NOMO-1 treated with dmso at 0.1 percent for 144 hours (cell line): Measurements from ENCODE around the gene FNIP2.
"Not testable (repeated sequence)": the region's sequence is repeated elsewhere in the genome, so short reads cannot be mapped to it uniquely, and the experiment has no call there.

Experiments
- DNase-seq: peaks from one replicate; lab custom pipeline; 2025; ENCODE audit not compliant: unreplicated experiment; lab: John Stamatoyannopoulos, UW

The FNIP2 gene

DNA sequence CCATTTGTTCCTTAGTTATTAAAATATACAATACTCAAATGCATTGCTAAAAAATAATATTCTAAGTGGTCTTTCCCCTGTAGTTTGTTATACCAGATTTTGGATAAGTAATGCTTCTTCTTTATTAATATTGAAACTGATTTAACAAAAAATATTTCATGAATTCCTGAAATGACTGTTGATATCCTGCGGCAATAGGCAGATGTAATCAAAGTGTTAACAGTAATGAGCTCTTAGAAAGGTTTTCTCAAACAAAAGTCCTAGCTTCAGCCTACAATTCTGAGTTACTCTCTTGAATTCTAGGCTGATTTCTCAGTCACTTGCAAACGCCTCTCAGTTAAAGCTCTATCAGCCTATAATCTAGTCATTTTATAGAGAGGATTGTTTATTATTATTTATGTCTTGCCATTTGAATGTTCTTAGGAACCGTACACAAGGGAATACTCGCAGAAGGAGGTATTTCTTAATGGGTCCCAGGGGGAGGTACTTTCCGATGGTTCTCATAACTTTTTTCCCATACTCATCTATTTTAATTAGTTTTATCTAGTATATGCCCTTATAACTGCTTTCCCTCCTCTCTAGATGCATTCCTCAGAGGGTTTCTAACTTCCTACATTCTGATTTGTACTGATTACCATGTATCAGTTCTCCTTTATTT lies 96.8 kb downstream of the FNIP2 start:
- no peak for DNase-seq

DNA sequence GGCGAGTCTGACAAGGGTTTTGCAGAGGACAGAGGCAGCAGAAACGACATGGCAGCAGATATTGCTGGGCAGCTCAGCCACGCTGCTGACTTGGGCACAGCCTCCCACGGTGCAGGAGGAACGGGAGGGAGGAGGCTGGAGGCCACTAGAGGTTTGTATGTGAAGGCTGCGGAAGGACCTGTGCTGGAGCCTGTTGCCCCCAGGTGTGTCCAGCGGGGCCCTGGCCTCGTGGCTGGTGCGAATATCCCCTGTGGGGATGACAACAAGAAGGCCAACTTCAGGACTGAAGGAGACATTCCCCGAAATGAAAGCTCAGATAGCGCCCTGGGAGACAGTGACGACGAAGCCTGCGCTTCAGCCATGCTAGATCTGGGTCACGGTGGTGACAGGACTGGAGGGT lies 100.2 kb downstream of the FNIP2 start:
- no peak for DNase-seq

DNA sequence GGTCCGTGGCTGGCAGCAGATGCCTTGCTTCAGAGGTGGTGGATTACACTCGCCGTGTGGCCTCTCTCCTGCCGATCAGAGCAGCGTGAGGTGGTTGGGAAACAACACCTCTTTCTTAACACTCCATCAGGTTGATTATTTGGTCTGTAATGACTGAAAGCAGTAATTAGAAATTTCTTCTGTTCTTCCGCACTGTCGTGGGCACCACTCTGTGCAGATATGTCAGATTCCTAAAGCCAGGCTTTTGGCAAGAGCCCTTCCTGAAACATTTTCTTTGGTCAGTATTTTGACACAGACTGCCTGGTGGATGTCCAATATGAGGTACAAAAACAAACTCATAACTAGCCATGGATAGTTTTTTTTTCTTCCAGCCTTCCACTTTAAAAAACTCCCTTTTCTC lies 100.9 kb downstream of the FNIP2 start:
- DNase-seq, result no peak

DNA sequence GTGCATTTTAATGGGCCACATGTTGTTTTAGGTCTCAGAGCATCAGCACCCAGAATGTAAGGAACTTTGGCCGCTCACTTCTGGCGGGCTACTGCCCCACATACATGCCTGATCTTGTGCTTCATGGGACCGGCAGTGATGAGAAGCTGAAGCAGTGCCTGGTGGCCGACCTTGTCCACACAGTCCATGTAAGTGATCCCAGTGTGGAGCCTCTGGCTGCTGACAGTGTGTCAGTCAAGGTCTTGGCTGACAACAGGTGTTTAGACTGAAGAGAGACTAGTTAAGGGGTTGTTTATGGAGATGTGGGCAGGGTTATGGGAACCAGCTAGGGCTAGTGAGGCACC lies 101.4 kb downstream of the FNIP2 start:
- DNase-seq, result no peak

DNA sequence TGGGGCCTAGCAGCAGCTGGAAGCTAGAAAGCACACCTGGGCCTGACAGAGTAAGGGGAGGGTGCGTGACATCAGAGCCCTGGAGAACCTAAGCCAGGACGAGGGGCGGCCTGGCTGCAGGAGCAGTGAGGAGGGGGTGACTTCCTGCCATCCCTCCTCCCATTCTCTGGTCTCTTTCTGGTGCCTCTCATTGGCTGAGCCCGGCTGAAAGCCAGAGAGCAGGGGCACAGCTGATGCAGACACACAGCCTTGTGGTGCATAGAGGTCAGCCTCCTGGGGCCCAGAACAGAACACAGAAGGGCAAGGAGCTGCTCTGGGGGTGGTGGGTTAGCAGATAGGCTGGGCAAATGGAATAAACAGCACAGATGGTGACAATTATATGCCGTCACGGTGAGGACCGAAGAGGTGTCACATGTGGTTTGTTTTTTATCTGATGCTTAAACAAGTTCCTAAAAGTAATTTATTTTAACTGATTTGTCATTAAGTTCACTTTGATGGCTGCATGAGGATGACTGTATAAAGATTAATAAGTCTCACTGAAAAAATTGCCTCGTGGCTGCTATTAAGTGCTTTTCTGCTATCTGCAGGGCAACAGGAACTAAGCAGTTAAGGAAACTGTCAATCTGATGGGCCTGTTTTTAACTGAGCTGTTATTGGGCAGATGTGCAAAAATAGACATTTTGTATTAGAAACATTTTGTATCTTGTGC lies 102.0 kb downstream of the FNIP2 start:
- no peak for DNase-seq

DNA sequence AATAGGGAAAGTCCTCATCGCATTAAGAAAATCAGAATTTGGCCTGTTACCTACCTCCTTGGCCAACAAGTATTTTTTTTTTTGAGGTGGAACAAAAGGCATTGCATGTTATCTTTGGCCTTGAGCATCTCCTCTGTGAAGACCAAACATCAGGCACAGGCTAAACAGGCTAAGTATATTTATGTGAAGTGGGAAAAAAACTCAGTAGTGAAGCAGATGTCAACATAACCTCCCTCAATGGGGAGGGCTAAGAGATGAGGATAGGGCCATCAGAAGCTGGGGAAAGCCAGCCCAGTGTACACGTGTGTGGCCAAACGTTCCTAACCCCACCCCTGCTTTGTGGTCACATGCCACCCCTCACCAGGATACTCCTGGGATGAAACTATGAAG lies 102.5 kb downstream of the FNIP2 start:
- no peak for DNase-seq

DNA sequence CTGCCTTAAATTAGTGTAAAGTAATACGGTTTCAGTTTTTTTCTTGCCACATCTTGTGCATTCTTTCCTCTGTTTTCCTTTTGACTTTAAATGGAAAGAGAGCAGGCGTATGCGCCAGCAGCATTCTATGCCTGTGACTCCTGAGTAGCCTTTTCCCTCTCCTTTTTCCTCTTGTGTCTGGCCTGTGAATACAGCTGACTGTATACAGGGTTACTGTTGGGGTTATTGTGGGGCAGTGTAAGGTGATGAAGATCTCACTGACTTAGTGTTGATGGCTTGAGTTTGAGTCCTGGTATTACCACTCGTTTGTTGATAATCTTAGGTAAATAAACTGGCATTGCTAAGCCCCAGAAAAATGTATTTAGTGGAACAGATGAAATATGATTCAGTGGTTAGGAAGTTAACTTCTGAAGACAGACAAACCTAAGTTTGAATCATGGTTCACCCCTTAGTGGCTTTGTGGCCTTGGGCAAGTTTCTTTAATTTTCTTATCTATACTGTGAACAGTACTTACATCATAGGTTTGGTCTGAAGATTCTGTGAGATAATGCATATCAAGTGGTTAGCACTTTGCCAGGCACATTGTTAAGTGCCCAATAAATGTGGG lies 105.1 kb downstream of the FNIP2 start:
- DNase-seq, result no peak

DNA sequence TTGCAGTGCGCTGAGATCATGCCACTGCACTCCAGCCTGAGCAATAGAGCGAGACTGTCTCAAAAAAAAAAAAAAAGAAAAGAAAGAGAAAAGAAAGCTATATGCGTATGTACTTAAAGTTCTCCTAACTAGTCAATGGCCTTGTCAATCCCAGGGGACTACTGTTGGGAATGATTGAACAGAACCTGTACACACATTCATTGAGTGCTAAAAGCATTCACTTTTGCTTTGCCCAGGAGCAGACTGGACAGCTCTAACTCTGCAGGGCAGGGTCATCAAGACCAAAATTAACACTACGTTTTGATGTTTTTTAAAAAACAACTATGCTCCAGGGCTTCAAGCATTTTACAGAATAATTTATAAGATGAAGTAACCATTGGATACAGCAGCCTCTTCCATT lies 106.2 kb downstream of the FNIP2 start:
- no peak for DNase-seq

DNA sequence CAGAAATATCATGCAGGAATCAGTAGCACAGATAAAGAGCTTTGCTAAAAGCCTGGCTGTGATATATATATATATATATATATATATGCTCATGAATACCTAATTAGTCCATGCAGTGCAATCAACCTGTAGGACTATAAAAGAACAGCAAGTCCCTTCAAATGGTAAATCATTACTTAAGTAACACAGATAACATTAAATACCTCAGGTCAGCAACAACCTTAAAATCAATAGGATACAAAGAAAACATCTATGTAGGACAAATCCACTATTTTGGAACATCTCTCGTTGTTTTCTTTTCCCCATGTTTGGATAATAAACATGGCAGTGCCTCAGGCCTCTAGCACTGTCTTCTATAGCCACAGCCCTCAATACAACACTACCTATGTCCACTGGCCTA lies 106.6 kb downstream of the FNIP2 start:
- DNase-seq, result no peak

DNA sequence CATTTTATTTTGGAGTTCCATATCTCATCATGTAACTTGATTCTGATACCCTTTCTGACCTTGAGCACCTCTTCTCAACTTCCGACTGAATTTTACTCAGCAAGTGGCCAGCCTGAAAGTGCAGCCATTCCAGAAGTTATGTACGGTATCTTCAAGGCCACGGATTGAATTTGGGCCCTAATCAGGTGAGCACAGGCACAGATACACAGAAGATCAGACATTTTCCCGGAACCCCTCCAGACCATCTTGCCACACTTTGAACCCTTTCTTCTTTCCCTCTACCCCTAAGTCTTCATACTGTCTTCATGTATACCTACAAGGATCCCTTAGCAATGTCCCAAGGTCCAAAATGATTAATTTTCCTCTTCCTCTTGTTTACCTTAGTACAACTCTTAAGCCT lies 108.2 kb downstream of the FNIP2 start:
- no peak for DNase-seq

DNA sequence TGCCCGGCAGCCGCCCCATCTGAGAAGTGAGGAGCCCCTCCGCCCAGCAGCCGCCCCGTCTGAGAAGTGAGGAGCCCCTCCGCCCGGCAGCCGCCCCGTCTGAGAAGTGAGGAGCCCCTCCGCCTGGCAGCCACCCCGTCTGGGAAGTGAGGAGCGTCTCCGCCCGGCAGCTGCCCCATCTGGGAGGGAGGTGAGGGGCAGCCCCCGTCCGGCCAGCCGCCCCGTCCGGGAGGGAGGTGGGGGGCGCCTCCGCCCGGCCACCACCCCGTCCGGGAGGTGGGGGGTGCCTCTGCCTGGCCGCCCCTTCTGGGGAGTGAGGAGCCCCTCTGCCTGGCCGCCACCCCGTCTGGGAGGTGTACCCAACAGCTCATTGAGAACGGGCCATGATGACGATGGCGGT lies 113.3 kb downstream of the FNIP2 start:
- DNase-seq, result not testable (repeated sequence)

DNA sequence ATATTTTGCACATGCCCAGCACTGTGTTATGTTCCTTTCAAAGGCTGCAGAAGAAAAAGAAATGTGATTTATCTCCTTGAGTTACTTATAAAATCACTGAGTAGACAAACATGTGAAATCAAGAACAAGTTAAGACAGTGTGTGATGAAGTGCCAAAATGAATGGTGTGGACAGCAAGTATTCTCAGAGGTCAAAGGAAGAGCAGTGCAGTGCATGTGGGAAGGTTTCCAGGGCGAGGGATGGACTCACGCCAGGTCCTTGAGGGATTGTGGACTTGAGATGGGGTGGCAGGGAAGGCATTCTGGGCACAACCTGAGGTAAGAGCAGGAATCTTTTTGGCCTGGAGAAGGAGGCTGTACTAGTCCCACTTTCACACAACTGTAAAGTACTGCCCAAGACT lies 115.5 kb downstream of the FNIP2 start:
- DNase-seq, result no peak

DNA sequence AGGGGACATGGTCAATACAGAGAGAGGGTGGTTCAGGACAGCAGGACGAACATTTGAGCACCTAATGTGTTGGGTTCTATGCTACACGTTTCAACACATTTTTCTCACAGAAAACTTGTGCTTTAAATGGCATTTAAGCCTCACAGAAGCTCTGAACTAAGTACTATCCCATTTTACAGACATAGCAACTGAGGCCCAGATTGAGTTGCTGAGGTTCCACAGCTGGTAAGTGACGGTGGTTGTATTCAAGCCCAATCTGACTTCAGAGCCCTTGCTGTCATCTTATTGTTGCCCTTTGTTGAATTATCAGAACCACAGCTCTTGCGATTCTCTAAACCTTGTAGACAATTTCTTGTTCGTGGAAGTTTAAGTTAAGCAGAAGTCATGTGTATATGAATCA lies 116.7 kb downstream of the FNIP2 start:
- no peak for DNase-seq

DNA sequence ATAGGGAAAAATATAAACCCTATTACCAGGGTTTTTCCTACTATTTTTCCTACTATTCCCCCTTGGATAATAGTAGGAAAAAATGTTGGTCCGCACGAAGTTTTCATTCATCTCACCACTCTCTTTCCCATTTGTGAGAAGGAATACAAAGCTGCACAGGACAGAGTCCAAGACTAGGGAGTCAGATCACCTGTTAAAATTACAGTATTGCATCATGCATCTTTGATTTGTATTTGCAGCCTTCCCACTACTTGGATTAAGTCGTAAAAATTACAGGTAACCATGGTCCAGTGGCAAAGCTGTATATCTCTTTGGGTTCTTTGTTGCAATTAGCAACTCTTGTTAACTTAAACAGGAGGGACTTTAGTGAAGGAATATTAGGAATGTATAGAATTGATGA lies 121.5 kb downstream of the FNIP2 start:
- DNase-seq, result no peak

DNA sequence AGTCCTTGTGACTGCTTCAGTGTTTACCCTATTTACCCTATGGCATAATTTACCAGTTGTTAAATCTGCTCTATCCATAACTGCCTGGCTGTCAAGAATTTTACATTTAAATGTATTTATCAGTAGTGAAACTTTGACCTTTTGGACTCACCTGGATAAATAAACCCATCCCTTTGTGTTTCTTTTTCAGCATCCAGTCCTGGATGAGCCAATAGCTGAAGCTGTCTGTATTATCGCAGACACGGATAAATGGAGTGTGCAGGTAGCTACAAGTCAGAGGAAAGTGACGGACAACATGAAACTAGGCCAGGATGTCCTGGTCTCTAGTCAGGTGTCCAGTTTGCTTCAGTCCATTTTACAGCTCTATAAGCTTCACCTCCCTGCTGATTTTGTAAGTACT lies 122.4 kb downstream of the FNIP2 start:
- DNase-seq, result no peak

DNA sequence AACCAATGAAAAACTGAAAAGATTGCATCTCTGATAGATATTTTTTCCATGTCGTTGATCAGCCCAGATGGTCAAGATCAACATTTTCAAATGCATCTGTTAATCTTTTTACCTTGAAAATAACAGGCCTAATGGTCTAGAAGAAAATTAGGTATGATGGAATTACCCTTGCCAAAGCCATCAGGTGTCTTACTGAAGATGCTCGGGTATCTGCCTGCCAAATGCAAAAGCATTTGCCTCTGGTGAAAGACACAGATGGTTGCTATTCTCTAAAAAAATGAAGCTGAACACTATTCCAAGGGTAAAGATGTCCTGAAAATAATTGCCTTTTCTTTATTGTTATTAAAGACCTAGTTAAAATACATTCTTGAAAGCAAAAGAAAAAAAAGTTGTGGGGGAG lies 126.0 kb downstream of the FNIP2 start:
- DNase-seq, result no peak

DNA sequence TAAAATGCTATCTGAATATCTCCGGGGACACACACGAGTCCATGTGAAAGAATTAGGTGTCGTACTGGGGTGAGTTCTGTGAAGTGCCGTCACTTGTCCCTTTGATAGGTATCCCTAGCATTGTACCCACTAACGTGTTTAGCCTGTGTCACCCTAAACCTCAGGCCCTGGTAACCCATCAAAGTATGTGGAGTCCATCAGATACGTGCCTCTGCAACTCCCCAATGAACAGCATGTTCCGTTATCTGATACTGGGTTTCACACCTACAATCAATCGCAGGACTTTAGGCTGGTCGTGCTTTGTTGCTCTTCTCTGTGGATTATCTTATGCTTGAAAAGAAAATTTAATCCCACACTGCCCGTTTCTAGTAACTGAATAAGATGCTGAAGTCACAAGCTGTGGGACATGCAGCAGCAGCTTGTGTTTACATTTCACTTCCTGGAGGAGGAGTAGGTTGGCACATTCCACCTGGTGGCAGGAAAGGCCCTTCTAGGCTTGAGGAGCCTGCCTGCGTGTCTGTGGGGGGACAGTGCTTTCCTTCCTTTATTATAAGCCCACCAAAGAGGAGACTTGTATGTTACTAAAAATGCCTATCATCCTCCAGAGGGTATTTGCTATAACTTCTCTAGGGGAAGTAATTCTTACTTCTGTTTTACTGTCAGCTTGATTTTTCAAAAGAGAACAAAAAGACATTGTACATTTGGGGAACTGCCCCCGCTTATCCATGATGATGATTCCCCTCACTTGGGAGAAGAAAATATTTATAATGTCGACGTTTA lies 127.2 kb downstream of the FNIP2 start:
- DNase-seq, result no peak

DNA sequence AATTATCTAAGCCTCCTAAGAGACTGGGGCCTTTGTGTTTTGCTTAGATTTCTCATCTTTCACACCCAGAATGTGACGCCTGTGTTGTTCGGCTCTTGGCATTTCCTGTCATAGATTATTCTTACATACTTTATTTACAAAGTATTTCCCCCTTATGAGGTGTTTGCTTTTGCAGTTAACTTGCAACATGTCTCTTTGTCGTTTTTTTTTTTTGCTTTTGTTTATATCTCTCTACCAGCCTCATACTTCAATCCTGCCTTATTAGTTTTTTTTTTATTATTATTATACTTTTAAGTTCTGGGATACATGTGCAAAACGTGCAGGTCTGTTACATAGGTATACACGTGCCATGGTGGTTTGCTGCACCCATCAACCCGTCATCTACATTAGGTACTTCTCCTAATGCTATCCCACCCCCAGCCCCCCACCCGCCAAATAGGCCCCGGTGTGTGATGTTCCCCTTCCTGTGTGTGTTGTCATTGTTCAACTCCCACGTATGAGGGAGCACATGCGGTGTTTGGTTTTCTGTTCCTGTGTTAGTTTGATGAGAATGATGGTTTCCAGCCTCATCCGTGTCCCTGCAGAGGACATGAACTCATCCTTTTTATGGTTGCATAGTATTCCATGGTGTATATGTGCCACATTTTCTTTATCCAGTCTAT lies 127.9 kb downstream of the FNIP2 start:
- not testable (repeated sequence) for DNase-seq

DNA sequence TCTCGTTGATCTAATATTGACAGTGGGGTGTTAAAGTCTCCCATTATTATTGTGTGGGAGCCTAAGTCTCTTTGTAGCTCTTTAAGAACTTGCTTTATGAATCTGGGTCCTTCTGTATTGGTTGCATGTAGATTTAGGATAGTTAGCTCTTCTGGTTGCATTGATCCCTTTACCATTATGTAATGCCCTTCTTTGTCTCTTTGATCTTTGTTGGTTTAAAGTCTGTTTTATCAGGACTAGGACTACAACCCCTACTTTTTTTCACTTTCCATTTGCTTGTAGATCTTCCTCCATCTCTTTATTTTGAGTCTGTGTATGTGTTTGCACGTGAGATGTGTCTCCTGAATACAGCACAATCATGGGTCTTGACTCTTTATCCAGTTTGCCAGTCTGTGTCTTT lies 131.6 kb downstream of the FNIP2 start:
- not testable (repeated sequence) for DNase-seq

DNA sequence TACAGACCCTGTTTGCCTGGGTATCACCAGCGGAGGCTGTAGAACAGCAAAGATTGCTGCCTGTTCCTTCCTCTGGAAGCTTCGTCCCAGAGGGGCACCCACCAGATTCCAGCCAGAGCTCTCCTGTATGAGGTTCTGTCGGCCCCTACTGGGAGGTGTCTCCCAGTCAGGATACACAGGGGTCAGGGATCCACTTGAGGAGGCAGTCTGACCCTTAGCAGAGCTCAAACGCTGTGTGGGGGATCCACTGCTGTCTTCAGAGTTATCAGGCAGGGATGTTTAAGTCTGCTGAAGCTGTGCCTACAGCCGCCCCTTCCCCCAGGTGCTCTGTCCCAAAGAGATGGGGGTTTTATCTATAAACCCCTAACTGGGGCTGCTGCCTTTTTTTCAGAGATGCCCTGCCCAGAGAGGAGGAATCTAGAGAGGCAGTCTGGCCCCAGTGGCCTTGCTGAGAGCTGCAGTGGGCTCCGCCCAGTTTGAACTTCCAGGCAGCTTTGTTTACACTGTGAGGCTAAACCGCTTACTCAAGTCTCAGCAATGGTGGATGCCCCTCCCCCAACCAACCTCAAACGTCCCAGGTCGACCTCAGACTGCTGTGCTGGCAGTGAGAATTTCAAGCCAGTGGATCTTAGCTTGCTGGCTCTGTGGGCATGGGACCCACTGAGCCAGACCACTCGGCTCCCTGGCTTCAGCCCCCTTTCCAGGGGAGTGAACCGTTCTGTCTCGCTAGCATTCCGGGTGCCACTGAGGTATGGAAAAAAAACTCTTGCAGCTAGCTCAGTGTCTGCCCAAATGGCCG lies 133.7 kb downstream of the FNIP2 start:
- DNase-seq, result not testable (repeated sequence)

DNA sequence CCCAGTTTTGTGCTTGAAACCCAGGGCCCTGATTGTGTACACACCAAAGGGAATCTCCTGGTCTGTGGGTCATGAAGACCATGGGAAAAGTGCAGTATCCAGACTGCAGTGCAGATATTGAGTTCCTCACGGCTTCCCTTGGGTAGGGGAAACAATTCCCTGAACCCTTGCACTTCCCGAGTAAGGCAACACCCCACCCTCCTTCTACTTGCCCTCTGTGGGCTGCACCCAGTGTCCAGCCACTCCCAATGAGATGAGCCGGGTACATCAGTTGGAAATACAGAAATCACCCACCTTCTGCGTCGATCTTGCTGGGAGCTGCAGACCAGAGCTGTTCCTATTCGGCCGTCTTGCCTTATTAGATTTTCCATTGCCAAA lies 134.2 kb downstream of the FNIP2 start:
- DNase-seq, result no peak
